GM10847 (cell line): Measurements from ENCODE around the gene CCER1.

Experiments used
- POLR2A ChIP-seq: IDR thresholded peaks from 2 replicates; pipeline ENCODE4 v1.6.1; 2011; ENCODE audit not compliant: insufficient read length; ENCODE audit errors: extremely low read depth

CCER1 gene

GRCh38 chr12:90954921-90955320, at the start of gene CCER1:
TSS of gene CCER1 (minus strand) at chr12:90955176. CDS start at chr12:90954742, 434 bp downstream.
- no peak for TF ChIP-seq POLR2A

- TF ChIP-seq POLR2A, result no peak
These were observed 48.8 kb upstream of the CCER1 start for GRCh38 chr12:91003737-91004136.

DNA sequence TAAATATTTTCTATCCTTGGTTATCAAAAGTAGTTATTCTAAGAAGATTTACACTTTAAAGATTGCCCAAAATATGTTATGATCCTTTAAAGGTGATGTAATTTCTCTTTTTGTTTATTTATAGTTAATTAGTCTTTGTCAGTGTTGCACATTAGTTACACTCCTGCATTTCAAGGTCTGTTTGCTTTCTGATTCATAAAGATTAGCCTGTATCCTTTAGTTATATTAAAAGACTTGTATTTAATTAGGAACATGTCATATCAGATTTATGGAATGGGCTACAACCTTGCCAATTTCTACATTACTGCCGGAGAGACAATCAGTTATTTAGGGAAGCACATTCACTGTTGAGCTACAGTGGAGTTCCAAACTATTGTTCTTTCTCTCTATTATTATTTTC, 46.3 kb upstream of the CCER1 start:
- TF ChIP-seq POLR2A, result no peak

DNA sequence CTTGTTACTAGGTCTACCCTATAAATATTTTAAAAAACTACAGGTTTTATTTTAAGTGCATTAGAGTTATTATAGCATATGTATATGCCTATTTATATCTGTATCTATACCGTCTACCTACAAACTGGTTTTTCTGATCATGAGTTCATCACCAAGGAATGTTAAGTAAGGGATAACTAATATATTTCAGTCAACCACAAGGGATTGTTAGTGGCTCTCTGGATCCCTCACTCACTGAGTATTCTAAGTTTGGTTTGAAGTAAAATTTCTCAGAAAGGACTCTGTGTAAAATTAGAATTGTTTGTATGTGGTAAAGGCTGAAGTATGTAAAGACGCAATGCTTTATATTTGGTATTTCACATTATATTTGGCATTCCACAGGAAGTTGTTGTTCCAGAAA, 45.0 kb upstream of the CCER1 start:
- no peak for TF ChIP-seq POLR2A

GRCh38 chr12:90999527-90999926, 44.6 kb upstream of the CCER1 start:
- no peak for TF ChIP-seq POLR2A

GRCh38 chr12:90995010-90995409, 40.0 kb upstream of the CCER1 start:
- TF ChIP-seq POLR2A, result no peak

- no peak for TF ChIP-seq POLR2A
These were observed 37.0 kb upstream of the CCER1 start for GRCh38 chr12:90991952-90992465.

DNA sequence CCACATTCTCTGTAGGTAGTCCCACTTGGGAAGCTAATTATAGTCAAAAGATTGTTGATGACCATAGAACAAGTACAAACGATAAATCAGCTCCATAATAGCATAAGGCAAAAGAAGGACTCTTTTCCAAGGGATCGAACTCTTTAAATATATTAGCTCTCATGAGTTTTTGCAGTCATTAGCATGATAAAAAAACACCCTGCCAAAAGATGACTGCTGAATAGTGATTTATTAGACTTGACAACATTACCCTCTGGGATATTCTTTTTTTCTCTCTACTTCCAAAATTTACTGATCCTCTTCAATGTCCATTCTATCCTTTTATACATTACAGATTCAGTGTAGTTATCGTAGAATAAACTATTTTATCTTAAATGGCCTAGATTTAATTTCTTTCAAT, 35.6 kb upstream of the CCER1 start:
- TF ChIP-seq POLR2A, result no peak

DNA sequence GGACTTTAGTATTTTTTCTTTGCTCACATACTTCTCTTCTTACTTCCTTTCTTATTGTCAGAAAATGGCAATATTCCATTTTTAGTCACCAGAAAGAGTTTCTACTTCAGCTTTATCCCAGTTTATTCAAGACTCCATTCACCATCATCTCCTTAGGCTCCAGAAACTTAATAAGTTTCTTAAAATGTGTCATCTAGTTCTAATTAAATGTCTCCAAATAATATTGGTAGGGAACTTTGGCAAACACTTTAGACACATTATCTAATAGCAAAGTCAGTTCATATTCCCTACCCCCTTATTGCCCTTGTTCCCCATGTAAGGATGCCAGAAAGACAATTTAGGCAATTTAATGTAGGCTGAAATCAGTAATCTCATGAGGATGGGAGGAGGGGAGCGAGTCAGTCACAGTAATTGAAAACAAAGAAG, 34.7 kb upstream of the CCER1 start:
- TF ChIP-seq POLR2A, result no peak

DNA sequence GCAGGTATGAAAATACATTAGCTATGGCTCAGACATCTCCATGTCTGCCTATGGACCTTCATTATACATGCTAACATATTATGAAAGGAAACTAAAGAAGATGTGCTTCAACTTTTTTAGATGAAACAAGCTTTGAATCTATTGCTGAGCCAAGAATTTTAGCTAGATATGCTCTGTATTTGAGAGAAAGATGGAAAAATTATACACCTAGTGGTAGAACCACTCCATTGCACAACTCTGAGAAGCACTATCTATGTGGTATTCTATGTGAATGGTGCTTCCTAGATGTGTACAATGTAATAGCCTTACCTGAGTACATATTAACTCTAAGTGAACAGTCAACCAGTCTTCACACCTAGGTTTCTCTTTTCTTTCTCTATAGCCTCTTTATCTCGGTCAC, 32.5 kb upstream of the CCER1 start:
- TF ChIP-seq POLR2A, result no peak

GRCh38 chr12:90987101-90987500, 32.1 kb upstream of the CCER1 start:
- no peak for TF ChIP-seq POLR2A

DNA sequence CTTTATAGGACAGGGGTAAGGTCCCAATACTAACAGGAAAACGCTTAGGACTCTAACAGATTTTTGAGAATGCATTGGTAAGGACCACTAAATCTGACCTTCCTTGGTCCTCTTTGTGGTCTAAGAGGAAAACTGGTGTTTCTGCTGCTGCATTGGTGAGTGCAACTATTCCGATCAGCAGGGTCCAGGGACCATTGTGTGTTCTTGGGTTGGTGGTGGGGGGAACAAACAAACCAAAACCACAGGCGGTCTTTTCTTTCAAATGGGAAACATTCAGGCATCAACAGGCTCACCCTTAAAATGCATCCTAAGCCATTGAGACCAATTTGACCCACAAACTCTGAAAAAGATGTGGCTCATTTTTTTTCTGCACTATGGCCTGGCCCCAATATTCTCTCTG, 29.1 kb upstream of the CCER1 start:
- no peak for TF ChIP-seq POLR2A

DNA sequence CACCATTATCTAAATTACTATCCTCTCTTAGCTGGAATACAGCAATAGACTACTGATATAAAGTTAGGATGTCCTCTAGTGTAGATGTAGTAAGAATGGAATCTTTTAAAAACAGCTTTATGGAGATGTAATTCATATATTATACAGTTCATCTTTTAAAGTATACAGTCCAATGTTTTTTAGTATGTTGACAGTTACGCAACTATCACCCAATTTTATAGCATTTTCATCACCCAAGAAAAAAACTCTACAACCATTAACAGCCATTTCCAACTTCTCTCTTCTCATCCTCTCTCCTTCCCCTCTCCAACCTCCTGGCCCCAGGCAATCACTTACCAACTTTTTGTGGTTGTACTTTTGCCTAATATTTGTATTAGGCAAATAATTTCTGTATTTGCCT, 27.2 kb upstream of the CCER1 start:
- TF ChIP-seq POLR2A, result no peak

DNA sequence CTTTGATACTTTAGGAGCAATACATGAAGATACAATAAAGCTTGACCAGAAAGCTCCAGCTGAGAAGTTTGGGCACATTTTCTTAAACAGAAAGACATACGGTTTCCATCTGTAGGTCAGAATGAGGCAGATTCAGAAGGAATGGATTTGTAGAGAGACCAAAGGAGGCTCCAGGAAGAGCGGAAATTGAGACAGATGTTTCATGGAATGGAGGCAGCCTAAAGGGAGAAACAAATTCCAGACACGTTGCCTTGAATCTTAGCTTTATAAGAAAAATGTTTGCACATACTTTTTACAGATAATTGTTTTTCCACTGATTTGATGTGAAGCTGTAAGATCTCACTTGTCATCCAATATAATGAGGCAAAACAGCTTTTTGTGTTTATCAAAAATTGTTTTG, 25.0 kb upstream of the CCER1 start:
- TF ChIP-seq POLR2A, result no peak

DNA sequence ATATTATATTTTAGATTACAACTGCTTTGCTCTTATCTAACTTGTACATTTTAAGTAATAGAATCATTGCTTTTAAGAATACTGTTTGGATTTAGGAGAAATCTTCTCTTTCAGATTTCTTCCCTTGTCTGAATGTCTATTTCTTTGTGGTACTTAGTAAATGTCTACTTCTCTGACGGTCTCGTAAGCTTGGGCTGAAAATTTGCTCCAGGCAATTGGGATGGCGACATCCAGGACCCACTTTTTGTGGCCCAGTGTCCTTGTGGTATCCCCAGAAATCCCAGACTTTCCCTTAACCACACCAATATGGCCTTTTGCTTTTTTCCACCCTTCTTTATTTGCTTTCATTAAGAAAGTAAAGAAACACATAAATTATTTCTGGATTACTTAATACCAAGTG, 24.0 kb upstream of the CCER1 start:
- no peak for TF ChIP-seq POLR2A

GRCh38 chr12:90978117-90978770, 23.3 kb upstream of the CCER1 start:
- TF ChIP-seq POLR2A, result no peak

GRCh38 chr12:90977224-90977623, 22.2 kb upstream of the CCER1 start:
- no peak for TF ChIP-seq POLR2A
